Hepatocyte (in vitro differentiated cells): Measurements from ENCODE around the gene ZCCHC13. TPM values are rescaled to one million over a fixed set of nuclear protein-coding genes. Genes with fewer than 3 reads are reported as not detected.
A peak's percentile ranks its signal among the peaks of the same experiment; 100 is the strongest.

Source experiments
- DNase-seq: peaks from one replicate; pipeline ENCODE4 v3.0.0-alpha.2; 2016; ENCODE audit warnings: low spot score
- H2AFZ ChIP-seq: fragments of 200-600 bp; sonication (generic); 2 replicates; pipeline ENCODE4 v1.6.0; 2016; ENCODE audit warnings: antibody characterized with exemption, mild to moderate bottlenecking
- H3K27ac ChIP-seq: fragments of 200-600 bp; sonication (generic); 2 replicates; pipeline ENCODE4 v1.5.1; 2016; ENCODE audit warnings: mild to moderate bottlenecking
- H3K27me3 ChIP-seq: fragments of 200-600 bp; sonication (generic); 2 replicates; pipeline ENCODE4 v1.6.1; 2016
- H3K36me3 ChIP-seq: fragments of 200-600 bp; sonication (generic); replicated peaks from 2 replicates; pipeline ENCODE4 v1.5.1; 2016; ENCODE audit warnings: low read depth; ENCODE audit not compliant: insufficient read depth
- H3K4me1 ChIP-seq: fragments of 200-600 bp; sonication (generic); 2 replicates; pipeline ENCODE4 v1.5.1; 2016; ENCODE audit warnings: mild to moderate bottlenecking, moderate library complexity; ENCODE audit not compliant: insufficient read depth
- H3K4me2 ChIP-seq: fragments of 200-600 bp; sonication (generic); 2 replicates; pipeline ENCODE4 v1.6.0; 2016
- H3K4me3 ChIP-seq: fragments of 200-600 bp; sonication (generic); 2 replicates; pipeline ENCODE4 v1.5.1; 2016; ENCODE audit warnings: mild to moderate bottlenecking
- H3K79me2 ChIP-seq: fragments of 200-600 bp; sonication (generic); 2 replicates; pipeline ENCODE4 v1.6.0; 2017; ENCODE audit warnings: mild to moderate bottlenecking
- H3K9me2 ChIP-seq: fragments of 200-600 bp; sonication (generic); replicated peaks from 2 replicates; pipeline ENCODE4 v1.6.0; 2017; ENCODE audit warnings: mild to moderate bottlenecking; ENCODE audit not compliant: insufficient read depth
- H3K9me3 ChIP-seq: fragments of 200-600 bp; sonication (generic); 2 replicates; pipeline ENCODE4 v1.5.1; 2016; ENCODE audit warnings: low read depth, mild to moderate bottlenecking
- H4K20me1 ChIP-seq: fragments of 200-600 bp; sonication (generic); 2 replicates; pipeline ENCODE4 v1.6.0; 2016; ENCODE audit warnings: mild to moderate bottlenecking; ENCODE audit not compliant: insufficient read depth, poor library complexity, severe bottlenecking
- EZH2 ChIP-seq: fragments of 200-600 bp; sonication (generic); IDR thresholded peaks from 2 replicates; pipeline ENCODE4 v1.6.1; 2016; ENCODE audit warnings: antibody characterized with exemption, mild to moderate bottlenecking, borderline replicate concordance
- EZH2phosphoT487 ChIP-seq: fragments of 200-600 bp; sonication (generic); IDR thresholded peaks from one replicate; pipeline ENCODE4 v1.6.1; 2018; ENCODE audit warnings: antibody characterized with exemption, mild to moderate bottlenecking, low read depth, moderate library complexity; ENCODE audit not compliant: unreplicated experiment, severe bottlenecking
- WGBS: methylation state at CpG from one replicate; pipeline ENCODE4 v1.1.6; 2016; ENCODE audit warnings: low lambda C conversion rate; ENCODE audit errors: missing lambda C conversion rate; 5-methylcytosine and 5-hydroxymethylcytosine counted together
- microRNA counts: library from miRNA; unstranded; fragments of <30 nt; microRNA quantifications from one replicate; lab custom pipeline; 2017
- microRNA-seq: library from miRNA; unstranded; fragments of <30 nt; microRNA quantifications from one replicate; pipeline ENCODE4, GENCODE V29; 2017
- polyA plus RNA-seq: library from polyadenylated mRNA; unstranded; fragments of >200 nt; fragmentation: Nextera tagmentation; extraction: Ambion mirVana; gene quantifications from 2 replicates; pipeline ENCODE4 v1.2.1, GENCODE V29; 2016
- small RNA-seq: library from RNA; depleted of rRNA; stranded (forward); fragments of <200 nt; gene quantifications from one replicate; pipeline ENCODE3, GENCODE V24; 2014
- total RNA-seq: library from RNA; depleted of rRNA; stranded (reverse); fragments of >200 nt; gene quantifications from 2 replicates; pipeline ENCODE4 v1.2.3, GENCODE V29; 2014
- TF ChIP-seq, protein P1 (sequence below): fragments of 200-600 bp; sonication (generic); IDR thresholded peaks from 2 replicates; pipeline ENCODE4 v1.5.1; 2016; ENCODE audit warnings: antibody characterized with exemption, mild to moderate bottlenecking; ENCODE audit not compliant: poor library complexity

Gene ZCCHC13
- total and polyA plus RNA-seq, 2 experiments from 2014 or later, result not detected

DNA sequence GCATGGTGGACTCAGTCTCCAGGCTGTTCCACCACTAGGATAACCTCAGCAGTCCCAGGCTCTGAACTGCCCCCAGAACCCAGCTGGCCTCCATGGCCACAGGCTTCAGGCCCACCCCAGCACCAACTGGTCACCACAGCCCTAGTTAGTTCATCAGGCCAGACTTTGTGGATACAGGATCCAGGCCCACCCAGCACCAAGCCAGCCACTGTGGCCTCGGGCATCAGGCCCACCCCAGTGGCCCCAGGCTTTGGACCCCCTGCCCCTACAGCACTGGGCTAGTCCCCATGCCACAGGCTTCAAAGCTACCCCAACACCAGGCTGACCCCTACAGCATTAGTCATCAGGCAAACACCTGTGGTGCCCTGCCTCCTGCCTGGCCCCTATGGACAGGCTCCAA, 50.0 kb downstream of the ZCCHC13 start:
- Histone ChIP-seq H3K36me3 (no peaks in the 10 kb centered on the region), H4K20me1 (no peaks in the 10 kb centered on the region), H3K79me2 (no peaks in the 10 kb centered on the region), H3K4me1 (no peaks in the 10 kb centered on the region), H3K27me3 (no peaks in the 10 kb centered on the region), H3K27ac (no peak overlapping the region), H3K4me2 (no peak overlapping the region), H3K9me2 (no peaks in the 10 kb centered on the region), H3K4me3 (no peak overlapping the region), H3K9me3 (no peaks in the 10 kb centered on the region), H2AFZ (no peak overlapping the region)
- no CpG with 5 or more reads among the region's 1 CpG for WGBS
- no peak for DNase-seq
- TF ChIP-seq EZH2, result no peak
- no peak for TF ChIP-seq EZH2phosphoT487
- TF ChIP-seq, protein P1, sequence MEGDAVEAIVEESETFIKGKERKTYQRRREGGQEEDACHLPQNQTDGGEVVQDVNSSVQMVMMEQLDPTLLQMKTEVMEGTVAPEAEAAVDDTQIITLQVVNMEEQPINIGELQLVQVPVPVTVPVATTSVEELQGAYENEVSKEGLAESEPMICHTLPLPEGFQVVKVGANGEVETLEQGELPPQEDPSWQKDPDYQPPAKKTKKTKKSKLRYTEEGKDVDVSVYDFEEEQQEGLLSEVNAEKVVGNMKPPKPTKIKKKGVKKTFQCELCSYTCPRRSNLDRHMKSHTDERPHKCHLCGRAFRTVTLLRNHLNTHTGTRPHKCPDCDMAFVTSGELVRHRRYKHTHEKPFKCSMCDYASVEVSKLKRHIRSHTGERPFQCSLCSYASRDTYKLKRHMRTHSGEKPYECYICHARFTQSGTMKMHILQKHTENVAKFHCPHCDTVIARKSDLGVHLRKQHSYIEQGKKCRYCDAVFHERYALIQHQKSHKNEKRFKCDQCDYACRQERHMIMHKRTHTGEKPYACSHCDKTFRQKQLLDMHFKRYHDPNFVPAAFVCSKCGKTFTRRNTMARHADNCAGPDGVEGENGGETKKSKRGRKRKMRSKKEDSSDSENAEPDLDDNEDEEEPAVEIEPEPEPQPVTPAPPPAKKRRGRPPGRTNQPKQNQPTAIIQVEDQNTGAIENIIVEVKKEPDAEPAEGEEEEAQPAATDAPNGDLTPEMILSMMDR, result no peak

MicroRNAs encoded within 50 kb of the gene (microRNA counts, 767-probe panel; counts per million panel counts)
- microRNA hsa-miR-374a-5p (lab: Ali Mortazavi, UCI) (8,897 counts per million, percentile 66 among the panel's probes with 10 or more counts), microRNA hsa-miR-545-3p (lab: Ali Mortazavi, UCI) (not detected)

Small RNA genes lying within 50 kb of the gene (microRNA-seq; reads per million reads assigned to microRNA genes)
- gene MIR374A (619 reads per million, percentile 74 among the genes with 10 or more reads in this experiment), gene MIR545 (3.1 reads per million)

Small RNA genes lying within 50 kb of the gene (small RNA-seq; reads per million reads assigned to genes)
- not detected for gene AC004386.2
- gene MIR374A, result 38.2 reads per million, percentile 96 among the genes with 10 or more reads in this experiment
- gene MIR545, result 0.43 reads per million, percentile 30 among the genes with 10 or more reads in this experiment
- not detected for gene RF02119
- gene RF02120, result not detected
- gene RF02121, result not detected
- gene RF02122, result not detected
- gene RF02123, result not detected

Other genes with a start within 250 kb of the ZCCHC13 start
- gene SLC16A2, start 117.3 kb downstream of the ZCCHC13 start, total RNA-seq, result 11.2 and 13.8 TPM in 2 replicates
- gene SLC16A2, start 117.3 kb downstream of the ZCCHC13 start, polyA plus RNA-seq, result 7.7 and 8.1 TPM in 2 replicates